ENCODE data around the gene GCK. TPM values are rescaled to one million over a fixed set of nuclear protein-coding genes. Genes with fewer than 3 reads are reported as not detected.
"Not testable (repeated sequence)": the region's sequence is repeated elsewhere in the genome, so short reads cannot be mapped to it uniquely, and the experiment has no call there.

GCK gene
- total RNA-seq, 1 donor from 2014 or later, result 43.9 TPM

- peaks cover 8% of the 10 kb centered on the region for H3K27me3 Mint-ChIP-seq (ENCODE audit: unreplicated experiment)
- H3K4me1 Mint-ChIP-seq (ENCODE audit: low read depth, unreplicated experiment), result peaks cover 14% of the 10 kb centered on the region
- DNase-seq, result no peak
- H3K36me3 Mint-ChIP-seq (ENCODE audit: unreplicated experiment), result peaks cover 9% of the 10 kb centered on the region
- no peak for TF ChIP-seq CTCF (IDR thresholded peaks at IDR 0.05; ENCODE audit: partially characterized antibody, unreplicated experiment)
- H3K4me3 Mint-ChIP-seq (ENCODE audit: unreplicated experiment), result no peak overlapping the region
- no peak overlapping the region for H3K27ac Mint-ChIP-seq (ENCODE audit: unreplicated experiment)
- H3K9me3 Mint-ChIP-seq (ENCODE audit: unreplicated experiment), result peaks cover 13% of the 10 kb centered on the region
These were observed 12.8 kb downstream of the GCK start for GRCh38 chr7:44176486-44176885.

GRCh38 chr7:44175730-44176129, 13.5 kb downstream of the GCK start:
- Mint-ChIP-seq H3K9me3 (ENCODE audit: unreplicated experiment) (peaks cover 9% of the 10 kb centered on the region), H3K27me3 (ENCODE audit: unreplicated experiment) (peaks cover 6% of the 10 kb centered on the region), H3K36me3 (ENCODE audit: unreplicated experiment) (peaks cover 12% of the 10 kb centered on the region), H3K4me1 (ENCODE audit: low read depth, unreplicated experiment) (peaks cover 14% of the 10 kb centered on the region), H3K27ac (ENCODE audit: unreplicated experiment) (no peak overlapping the region), H3K4me3 (ENCODE audit: unreplicated experiment) (no peak overlapping the region)
- DNase-seq, result no peak
- TF ChIP-seq CTCF (IDR thresholded peaks at IDR 0.05; ENCODE audit: partially characterized antibody, unreplicated experiment), result no peak

GRCh38 chr7:44174694-44174948, 14.6 kb downstream of the GCK start:
- Mint-ChIP-seq H3K4me1 (ENCODE audit: low read depth, unreplicated experiment) (peaks cover 14% of the 10 kb centered on the region), H3K36me3 (ENCODE audit: unreplicated experiment) (peaks cover 15% of the 10 kb centered on the region), H3K4me3 (ENCODE audit: unreplicated experiment) (peak overlapping the region; percentile 36)
- not testable (repeated sequence) for H3K27me3 Mint-ChIP-seq (ENCODE audit: unreplicated experiment); DNase-seq; H3K27ac Mint-ChIP-seq (ENCODE audit: unreplicated experiment); H3K9me3 Mint-ChIP-seq (ENCODE audit: unreplicated experiment)

GRCh38 chr7:44173911-44174693, 15.1 kb downstream of the GCK start:
- Mint-ChIP-seq H3K27ac (ENCODE audit: unreplicated experiment) (no peak overlapping the region), H3K36me3 (ENCODE audit: unreplicated experiment) (peaks cover 16% of the 10 kb centered on the region), H3K4me1 (ENCODE audit: low read depth, unreplicated experiment) (peaks cover 14% of the 10 kb centered on the region), H3K9me3 (ENCODE audit: unreplicated experiment) (peaks cover 9% of the 10 kb centered on the region), H3K27me3 (ENCODE audit: unreplicated experiment) (peaks cover 6% of the 10 kb centered on the region), H3K4me3 (ENCODE audit: unreplicated experiment) (peak overlapping the region; percentile 36)
- DNase-seq, result no peak
- TF ChIP-seq CTCF (IDR thresholded peaks at IDR 0.05; ENCODE audit: partially characterized antibody, unreplicated experiment), result no peak

DNA sequence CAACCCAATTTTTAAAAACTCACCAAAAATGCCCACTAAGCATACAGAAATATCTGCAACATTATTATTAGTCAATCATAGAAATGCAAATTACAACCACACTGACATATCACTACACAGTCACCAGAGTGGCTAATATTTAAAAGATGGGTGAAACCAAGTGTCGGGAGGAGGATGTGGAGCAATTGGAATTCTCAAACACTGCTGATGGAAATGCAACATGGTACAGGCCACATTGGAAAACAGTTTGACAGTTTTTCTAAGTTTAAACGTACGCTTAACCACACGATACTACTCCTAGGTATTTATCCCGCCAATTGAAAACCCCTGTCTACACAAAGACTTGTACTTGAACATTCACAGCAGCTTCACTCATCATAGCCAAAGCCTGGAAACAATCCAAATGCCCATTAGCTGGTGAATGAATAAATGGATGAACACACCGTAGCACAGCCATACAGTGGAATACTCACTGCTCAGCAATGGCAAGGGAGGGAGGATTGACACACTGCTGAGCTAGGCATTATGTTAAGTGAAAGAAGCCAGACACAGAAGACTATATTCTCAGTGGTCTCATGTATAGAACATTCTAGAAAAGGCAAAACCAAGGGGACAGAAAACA, 16.3 kb downstream of the GCK start:
- H3K36me3 Mint-ChIP-seq (ENCODE audit: unreplicated experiment), result peaks cover 20% of the 10 kb centered on the region
- H3K27ac Mint-ChIP-seq (ENCODE audit: unreplicated experiment), result no peak overlapping the region
- TF ChIP-seq CTCF (IDR thresholded peaks at IDR 0.05; ENCODE audit: partially characterized antibody, unreplicated experiment), result no peak
- peaks cover 6% of the 10 kb centered on the region for H3K27me3 Mint-ChIP-seq (ENCODE audit: unreplicated experiment)
- no peak for DNase-seq
- peaks cover 13% of the 10 kb centered on the region for H3K4me1 Mint-ChIP-seq (ENCODE audit: low read depth, unreplicated experiment)
- peaks cover 9% of the 10 kb centered on the region for H3K9me3 Mint-ChIP-seq (ENCODE audit: unreplicated experiment)
- H3K4me3 Mint-ChIP-seq (ENCODE audit: unreplicated experiment), result no peak overlapping the region

All from glutamatergic neuron (in vitro differentiated cells).